Umbilical cord (tissue), 2 donors: ENCODE results near the gene FCHSD2. TPM values are rescaled to one million over a fixed set of nuclear protein-coding genes. Genes with fewer than 3 reads are reported as not detected.
A peak's percentile ranks its signal among the peaks of the same experiment; 100 is the strongest.
"Not testable (repeated sequence)": the region's sequence is repeated elsewhere in the genome, so short reads cannot be mapped to it uniquely, and the experiment has no call there.

Experiments used
- DNase-seq: peaks from one replicate; pipeline ENCODE4 v3.0.0-alpha.2; 2015; ENCODE audit warnings: low spot score
- total RNA-seq: library from RNA; depleted of rRNA; stranded (reverse); fragments of >200 nt; gene quantifications from one replicate; pipeline ENCODE4 v1.2.3, GENCODE V29; 2014; ENCODE audit warnings: low replicate concordance; ENCODE audit not compliant: insufficient read depth

The FCHSD2 gene
- total RNA-seq, 1 donor from 2014 or later, result 40.7 TPM

DNA sequence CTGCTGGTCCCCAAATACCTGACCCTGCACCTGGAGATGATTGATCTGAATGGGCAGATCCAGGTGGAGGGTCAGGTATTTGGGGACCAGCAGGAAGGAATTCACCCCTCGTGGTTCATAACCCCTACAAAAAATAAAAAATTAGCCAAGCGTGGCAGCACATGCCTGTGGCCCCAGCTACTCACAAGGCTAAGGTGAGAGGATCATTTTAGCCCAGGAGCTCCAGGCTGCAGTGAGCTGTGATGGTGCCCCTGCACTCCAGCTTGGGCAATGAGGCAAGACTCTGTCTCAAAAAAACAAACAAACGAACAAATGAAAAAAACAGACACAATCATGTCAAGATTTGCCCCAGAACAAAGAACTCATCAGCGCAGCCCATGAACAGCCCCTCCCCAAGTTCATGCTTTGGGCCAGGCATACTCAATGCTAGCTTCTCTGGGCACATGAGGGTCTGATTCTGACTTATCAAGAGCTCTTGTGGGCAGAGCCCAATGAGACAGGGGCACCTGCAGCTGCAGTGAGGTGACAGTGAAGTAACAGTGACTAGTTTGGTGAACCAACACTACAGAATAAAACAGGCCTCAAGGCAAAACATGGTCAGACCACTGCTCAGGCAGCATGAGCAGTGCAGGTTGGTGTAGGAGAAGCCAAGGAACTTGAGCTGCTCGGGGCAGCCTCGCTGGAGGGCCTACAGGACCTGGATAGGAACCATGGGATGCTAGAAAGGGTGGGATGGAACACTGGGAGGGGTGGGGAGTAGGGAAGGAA, 10.2 kb upstream of the FCHSD2 start:
- no peak for DNase-seq

DNA sequence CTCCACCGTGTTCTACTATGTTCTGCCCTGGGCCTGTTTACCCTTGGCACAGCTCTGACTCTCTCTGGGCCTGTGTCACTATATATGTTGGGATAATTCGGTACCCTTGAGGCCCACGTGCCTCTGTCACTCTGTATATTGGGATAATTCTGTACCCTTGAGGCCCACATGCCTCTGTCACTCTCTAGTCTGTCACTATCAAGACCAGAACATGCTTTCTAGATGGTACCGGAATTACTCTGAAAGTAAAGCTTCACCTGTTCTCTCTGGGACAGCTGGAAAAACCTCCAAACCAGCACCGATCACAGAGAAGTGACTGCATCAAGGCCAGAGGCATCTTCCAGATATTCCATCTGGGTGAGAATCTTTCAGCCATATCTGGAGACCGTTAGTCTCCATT, 9.3 kb upstream of the FCHSD2 start:
- no peak for DNase-seq

DNA sequence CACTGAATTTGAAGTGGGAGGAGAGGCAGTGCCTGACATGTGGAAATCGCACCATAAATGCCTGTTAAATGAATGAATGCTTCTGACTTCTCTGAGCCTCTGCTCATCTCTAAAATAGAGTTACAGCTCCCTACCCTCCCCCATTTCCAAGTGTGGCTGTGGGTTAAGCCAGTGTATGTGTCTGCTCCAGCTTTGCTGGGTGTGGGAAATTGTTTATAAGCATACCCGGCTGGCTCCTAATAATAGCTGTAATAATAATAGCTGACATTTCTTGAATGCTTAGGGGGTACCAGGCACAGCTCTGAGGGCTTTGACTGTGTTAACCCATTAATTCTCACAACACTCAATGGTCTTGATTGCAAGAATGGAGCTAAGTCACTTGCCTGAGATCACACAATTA, 7.0 kb upstream of the FCHSD2 start:
- peak; percentile 47 for DNase-seq

DNA sequence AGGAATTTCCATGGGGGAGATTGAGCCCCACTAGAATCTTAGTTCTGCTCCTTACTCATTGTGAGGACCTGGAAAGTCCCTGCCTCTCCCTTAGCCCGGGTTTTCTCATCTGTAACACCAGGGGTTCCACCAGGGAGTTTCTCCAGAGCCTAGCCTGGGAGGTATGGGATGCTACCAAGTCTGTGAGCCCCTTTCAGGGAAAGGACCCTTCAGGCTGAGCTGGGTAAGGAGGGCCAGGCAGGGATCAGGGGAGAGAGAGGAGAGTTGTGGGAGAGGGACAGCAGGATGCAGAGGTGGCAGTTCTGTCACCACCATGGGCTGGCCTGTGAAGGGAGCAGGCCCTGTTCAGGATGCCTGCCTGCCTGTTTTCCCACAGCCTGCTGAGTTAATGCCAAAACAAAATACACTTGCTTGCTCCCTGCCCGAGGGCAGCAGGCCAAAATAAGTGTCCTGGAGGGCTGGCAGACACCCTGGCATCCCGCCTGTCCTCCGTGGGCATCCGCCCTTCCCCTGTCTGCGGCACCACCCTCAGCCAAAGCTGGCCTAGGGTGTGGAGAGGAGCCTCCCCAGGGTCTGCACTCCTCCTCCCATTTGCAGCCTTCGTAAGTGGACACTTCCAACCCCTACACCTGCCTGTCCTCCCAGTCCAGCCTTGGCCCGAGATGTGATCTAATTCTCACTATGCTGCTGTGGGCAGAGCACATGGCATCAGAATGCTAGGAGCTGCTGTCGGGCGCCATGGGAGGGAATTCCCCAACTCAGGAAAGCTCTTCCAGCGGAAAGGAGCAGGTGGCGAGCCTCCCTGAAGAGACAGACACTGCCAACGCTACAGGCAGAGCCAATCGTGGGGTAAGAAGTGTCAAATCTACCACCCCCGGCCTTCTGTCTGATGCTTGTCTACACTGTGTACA, 5.9 kb upstream of the FCHSD2 start:
- no peak for DNase-seq

DNA sequence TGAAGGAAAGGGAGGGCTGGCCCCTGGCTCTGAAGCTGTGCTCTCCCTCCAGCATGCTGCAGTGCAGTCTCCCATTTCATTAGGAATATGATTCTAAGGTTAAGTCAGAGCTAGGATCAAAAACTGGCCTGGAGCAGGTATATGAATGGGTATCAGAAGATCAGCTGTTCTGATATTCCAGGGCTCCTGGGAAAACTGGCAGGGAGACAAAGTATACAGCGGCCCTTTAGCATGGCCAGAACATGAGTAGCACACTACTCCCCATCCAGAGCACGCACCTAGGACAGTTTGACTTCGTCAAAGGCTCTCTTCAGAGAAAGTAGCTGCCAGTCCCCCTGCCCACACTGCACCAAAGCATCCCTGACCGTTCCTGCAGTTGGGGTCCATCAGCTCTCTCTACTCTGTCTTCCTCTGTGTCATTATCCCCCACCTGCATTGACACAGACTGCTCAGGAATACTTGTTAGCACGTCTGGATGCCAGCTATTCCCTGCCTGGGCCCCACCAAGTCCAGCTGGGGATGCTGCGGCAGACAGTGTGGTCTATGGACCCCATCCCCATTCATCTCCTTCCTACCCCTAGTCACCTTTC, 4.0 kb upstream of the FCHSD2 start:
- DNase-seq, result no peak

DNA sequence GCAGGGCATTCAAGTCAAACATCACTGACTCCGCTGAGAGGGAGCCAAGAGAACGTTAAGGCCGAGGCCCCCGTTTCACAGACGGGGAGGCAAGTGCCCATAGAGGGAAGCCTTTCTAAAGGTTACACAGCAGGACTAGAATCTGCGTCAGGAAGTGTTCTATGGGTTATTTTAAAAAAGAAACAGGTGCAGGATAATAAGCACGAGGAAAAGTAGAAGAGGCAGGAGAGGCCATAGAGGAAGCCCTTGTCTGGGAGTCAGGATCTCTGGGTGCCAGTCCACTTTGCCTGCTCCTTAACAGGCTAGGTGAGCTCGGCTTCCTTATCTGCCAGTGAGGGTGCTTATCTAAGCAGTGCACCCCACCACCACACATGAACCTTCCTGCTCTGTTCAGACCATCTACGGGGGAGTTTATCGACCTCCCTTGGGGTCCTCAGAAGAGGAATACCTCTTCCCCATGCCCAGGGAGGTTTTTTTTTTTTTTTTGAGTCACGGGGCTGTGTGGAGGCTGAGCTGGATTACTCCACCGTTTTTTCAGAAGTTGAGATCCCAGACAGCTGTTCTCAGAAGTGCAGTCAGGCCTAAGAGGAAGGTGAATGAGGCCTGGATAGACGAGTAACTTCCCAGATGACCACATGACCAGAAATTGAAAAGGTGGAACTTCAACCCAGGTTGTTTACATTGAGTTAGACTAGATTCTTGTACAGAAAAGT, 1.2 kb upstream of the FCHSD2 start:
- peak; percentile 64 for DNase-seq

DNA sequence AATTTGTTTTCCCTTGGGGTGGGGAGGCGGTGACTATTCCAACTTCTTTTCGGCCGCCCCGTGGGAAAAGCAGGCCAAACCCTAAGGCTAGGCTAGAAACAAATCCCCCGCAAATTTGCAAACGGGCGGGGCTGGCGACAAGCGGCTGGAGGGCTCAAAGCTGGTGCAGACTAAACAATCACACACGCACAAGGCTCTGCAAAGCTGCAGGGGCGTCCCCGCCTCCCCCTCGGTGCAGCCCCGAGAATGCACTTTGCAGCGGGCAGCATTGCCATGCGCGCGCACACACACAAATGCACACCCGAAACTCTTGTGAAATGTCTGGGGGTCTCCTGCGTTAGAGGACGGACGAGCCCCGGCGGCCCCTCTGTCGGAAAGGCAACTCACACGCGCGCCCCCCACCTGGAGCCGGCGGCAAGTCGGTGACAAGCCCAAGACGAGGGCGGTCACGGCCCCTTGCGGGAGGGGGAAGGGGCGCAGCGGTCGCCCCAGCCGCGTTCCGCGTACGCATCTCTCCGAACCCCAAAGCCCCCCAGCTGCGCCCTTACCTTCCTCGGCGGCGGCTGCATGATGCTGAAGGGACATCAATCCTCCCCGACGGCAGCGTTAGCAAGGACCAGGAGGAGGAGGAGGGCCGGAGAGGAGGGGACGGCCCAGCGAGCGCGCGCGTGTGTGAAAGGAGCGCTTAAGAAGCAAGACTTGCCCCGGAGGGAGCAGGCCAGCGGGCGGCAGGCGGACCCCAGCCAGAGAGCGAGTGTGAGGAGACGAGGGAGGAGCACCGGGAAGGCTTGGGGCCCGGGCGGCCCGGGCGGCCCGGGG, 600 bp downstream of the FCHSD2 start:
- DNase-seq, result peak; percentile 91

DNA sequence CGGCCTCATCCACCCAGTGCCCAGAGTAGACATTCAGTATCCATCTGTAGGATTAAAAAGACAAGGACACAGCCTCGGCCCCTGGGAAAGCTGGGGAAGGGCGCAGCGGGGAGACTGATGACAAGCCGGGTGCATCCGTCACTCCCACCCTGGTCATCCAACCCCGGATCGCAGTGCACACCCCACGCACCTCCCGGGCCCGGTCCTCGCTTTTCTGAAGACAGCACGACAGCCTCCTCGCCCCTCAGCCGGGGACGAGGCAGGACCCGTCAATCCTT, 1.1 kb downstream of the FCHSD2 start:
- DNase-seq, result no peak

DNA sequence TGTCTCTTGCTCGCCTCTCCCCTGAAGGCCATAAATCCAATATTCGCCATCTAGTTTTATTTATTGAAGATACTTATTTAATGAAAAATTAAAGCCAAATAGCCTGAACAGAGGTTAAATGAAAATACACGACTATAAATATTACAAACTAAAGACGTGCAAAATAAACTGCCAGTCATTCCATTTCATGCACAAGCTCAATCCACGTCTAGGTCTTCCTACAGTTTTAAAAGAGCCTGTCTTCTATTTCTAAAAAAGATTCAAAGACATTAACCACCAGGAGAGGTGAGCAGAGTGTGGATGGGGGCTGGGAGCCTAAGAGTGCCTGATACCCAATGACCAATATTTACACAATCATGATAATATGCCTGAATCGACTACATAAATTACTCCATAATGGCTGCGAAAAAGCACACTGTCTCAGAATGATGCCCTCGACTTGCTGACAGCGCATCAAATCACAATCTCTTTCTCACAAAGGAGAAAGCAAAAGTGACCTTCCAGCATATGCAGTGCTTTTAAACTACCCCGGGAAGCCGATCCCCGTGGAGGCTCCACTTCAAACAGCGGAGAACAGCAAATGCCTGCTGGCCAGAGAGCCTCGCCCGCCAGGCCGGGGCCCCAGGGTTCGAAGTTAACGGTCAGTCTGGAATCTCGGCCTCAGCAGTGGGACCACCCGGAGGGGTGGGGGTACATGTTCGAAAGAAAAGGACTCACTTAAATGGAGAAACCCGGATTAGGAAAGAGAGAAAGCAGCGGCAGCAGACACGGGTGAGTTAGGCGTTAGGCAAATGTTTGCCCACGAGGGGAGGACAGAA, 1.7 kb downstream of the FCHSD2 start:
- peak; percentile 40 for DNase-seq

DNA sequence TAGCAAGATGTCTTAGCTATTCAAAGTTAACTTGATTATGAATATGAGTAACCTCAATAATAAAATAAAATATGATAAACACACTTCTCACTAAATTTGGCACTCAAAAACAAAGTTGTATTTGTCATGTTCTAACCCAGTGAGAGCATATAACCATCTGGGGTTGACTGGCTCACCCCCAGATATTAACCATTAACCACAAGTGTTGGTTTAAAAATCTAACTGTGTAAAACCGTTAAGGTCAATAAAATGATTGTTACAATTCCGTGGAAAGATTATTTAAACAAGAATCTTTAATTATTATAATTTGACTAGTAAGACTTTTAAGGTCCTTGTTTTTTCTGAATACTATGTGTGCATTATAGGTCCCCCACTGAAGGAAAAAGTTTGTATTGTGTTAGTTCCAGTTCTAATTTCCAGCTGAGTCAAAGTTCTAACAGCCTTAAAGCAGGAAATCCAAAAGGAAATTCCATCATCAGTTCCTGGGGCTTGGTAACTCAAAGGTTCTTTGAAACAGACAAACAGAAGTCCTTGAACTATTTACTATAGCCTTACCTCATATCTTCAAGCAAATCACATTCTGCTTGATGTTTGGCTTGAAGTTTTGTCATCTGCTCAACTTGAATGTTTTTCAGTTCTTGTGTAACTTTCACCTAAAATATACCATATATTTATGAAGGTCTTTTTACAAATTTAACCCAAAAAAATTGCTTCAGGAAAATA, 2.5 kb downstream of the FCHSD2 start:
- DNase-seq, result peak; percentile 42

DNA sequence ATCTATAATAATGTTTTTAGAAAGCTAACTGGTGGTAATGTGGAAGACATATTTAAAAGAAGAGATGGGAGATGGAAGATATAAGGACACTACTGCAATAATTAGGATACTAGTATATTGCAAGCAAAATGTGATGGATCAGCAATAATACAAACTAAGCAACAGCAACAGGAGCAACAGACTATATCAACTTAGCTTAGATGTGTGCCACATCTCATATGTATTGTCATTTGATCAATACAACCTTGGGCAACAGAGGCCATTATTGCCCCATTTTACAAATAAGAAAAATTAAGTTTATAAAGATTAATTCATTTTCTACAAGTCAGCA, 4.2 kb downstream of the FCHSD2 start:
- no peak for DNase-seq

DNA sequence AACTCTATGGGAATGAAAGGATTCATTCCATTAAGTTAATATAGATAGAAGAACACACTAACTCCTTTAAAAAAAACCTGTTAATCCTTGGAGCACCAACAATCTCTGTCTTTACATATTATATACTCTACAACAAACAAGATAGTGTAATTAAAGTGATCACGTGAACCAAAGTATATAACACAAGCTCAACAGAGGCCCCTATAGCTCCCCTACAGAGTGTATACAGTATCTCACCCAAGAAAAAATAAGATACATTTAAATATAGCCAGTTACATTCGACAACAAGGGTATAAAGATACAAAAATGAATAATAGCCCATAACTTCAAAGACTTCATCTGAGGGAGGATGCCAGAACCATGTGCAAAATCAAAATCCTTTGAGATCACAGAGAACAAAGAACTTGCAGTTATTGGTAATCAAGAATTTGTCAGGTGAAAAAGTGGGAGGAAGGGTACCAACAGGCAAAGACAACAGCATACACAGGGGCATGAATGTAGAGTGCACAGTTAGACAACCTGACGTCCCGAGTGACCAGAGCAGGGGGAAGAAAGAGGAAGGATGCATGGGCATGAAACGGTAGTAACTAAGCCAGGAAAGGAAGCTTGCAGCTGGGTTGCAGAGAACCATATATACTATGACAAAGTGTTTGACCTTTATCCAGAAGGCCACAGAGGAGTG, 4.7 kb downstream of the FCHSD2 start:
- no peak for DNase-seq

DNA sequence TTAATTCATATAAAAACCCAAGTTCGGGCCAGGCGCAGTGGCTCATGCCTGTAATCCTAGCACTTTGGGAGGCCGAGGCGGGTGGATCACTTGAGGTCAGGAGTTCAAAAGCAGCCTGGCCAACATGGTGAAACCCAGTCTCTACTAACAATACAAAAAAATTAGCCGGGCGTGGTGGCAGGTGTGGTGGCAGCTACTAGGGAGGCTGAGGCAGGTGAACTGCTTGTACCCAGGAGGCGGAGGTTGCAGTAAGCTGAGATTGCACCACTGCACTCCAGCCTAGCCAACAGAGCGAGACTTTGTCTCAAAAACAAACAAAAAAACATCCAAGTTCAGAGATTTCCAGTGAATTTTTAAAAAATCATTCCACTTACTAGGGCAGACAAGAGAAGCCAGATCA, 5.4 kb downstream of the FCHSD2 start:
- not testable (repeated sequence) for DNase-seq

DNA sequence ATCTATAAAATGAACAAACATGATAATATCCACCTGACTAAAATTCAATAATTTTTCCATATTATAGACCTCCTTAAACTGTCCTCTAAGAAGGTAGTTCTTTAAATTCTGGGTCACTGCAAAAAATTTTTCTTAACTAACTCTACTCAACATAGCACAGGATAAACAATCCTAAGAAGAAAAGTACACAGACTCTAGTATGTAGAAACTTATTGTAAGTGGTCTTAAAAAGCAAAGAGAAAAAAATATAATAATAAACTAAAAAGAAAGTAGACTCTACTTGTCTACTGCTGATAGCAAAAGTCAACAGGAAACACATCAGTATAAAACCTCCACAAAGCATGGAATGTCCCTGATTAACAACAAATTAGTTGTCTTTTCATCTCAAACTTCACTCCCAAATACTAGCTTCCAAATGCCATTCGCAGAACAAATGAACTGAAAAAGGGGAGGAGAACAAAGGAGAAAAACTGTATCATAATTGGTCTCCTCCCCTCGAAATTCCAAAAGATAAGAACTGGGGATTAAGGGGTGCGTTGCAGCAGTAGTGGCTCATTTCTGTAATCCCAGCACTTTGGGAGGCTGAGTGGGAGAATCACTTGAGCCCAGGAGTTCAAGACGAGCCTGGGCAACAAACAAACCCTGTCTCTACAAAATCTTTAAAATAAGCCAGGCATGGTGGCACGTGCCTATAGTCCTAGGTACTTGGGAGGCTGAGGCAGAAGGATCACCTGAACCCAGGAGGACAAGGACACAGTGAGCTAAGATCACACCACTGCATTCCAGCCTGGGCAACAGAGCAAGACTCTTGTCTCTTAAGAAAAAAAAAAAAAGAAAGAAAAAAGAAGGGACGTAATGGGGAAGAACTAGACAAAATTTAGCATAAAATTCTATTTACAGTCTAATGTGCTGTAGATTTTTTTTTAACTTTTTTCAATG, 6.5 kb downstream of the FCHSD2 start:
- peak; percentile 17 for DNase-seq

DNA sequence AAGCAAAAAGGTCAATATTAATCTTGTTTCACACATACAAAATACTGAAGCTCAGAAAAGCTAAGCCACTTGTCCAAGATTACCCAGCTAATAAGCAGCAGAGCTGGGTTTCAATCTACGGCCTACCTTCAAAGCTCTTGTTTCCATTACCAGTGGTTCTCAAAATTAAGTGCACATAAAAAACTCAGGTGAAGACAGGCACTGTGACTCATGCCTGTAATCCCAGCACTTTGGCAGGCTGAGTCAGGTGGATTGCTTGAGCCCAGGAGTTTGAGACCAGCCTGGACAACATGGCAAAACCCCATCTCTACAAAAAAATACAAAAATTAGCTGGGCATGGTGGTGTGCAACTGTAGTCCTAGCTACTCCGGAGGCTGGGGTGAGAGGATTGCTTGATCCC, 9.8 kb downstream of the FCHSD2 start:
- DNase-seq, result not testable (repeated sequence)

DNA sequence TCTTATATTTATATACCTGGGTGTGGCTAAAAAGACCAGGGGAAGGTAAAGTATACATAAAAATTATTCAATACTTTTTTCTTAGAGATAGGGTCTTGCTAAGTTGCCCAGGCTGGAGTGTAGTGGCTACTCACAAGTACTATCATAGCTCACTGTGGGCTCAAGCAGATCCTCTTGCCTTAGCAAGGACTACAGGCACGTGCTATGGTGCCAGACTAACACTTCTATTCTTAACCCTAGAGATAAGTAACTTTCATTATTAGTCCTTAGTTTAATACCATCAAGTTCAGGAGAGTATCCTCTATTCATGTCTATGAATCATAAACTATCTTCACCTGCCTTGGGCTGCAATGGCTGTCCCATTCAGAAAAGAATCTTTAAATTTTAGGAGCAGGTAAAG, 11.9 kb downstream of the FCHSD2 start:
- no peak for DNase-seq

DNA sequence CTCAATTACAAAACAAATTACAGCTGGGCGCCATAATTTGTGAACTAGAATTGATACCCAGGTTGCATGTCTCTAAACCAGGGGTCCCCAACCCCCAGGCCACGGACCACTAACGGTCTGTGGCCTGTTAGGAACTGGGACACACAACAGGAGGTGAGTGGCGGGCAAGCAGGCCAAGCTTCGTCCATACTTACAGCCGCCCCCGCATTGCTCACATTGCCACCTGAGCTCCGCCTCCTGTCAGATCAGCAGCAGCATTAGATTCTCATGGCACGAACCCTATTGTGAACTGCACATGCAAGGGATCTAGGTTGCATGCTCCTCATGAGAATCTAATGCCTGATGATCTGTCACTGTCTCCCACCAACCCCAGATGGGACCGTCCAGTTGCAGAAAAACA, 12.9 kb downstream of the FCHSD2 start:
- no peak for DNase-seq
